ENCODE data around the gene MPDU1. TPM values are rescaled to one million over a fixed set of nuclear protein-coding genes. Genes with fewer than 3 reads are reported as not detected.
A peak's percentile ranks its signal among the peaks of the same experiment; 100 is the strongest.

MPDU1 gene
- total and polyA plus RNA-seq, 12 donors, result 65.9 to 267 (median 114) TPM

DNA sequence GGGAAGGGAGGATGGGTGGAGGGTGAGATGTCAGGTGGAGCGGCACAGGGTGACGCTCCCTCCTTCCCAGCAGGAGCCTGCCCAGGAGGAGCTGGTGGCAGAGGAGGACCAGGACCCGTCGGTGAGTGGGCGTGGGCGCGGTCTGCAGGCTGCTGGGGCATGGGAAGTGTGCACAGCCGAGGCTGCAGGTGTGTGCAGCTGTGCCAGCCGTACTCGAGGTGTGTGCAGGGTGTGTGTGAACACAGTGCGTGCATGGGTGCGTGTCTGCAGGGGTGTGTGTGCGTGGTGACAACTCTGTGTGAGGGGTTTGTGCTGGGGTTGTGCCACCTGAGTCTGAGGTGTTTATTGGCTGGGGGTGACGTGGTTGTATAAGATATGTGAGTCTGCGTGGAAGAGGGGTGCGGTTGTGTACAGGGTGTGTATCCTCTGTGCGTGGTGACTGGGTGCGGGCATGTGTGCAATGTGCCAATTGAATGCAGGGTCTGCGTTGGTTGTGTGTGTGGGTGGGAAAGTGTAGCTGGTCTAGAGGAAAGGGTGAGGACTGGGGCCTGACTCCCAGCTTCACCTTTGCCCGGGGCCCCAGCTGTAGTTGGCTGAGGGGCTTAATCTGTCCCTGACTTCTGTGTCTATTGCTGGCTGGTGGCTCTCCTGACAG lies 34.1 kb upstream of the MPDU1 start:
- peak in 1 of 7 donors; percentile 28 for DNase-seq
- Histone ChIP-seq H3K4me1 (replicated peaks in 1 of 2) (peaks cover 15 to 21% of the 10 kb centered on the region in 2 donors), H3K9me3 (replicated peaks in 1 of 3) (no peaks in the 10 kb centered on the region), H3K36me3 (replicated peaks in 1 of 2) (no peaks in the 10 kb centered on the region), H3K4me3 (peak overlapping the region; percentile 16 to 83 (median 73)), H3K27ac (peak overlapping the region; percentile 17 to 90 (median 81)), H3K27me3 (no peaks in the 10 kb centered on the region)
- TF ChIP-seq, protein P1, sequence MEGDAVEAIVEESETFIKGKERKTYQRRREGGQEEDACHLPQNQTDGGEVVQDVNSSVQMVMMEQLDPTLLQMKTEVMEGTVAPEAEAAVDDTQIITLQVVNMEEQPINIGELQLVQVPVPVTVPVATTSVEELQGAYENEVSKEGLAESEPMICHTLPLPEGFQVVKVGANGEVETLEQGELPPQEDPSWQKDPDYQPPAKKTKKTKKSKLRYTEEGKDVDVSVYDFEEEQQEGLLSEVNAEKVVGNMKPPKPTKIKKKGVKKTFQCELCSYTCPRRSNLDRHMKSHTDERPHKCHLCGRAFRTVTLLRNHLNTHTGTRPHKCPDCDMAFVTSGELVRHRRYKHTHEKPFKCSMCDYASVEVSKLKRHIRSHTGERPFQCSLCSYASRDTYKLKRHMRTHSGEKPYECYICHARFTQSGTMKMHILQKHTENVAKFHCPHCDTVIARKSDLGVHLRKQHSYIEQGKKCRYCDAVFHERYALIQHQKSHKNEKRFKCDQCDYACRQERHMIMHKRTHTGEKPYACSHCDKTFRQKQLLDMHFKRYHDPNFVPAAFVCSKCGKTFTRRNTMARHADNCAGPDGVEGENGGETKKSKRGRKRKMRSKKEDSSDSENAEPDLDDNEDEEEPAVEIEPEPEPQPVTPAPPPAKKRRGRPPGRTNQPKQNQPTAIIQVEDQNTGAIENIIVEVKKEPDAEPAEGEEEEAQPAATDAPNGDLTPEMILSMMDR (IDR thresholded peaks at IDR 0.05), result no peak
- intact Hi-C loops (cut with DNase I), result loop anchor here in 1 of 2 donors (10.0 kb wide), 1 partner anchor 195 kb away; the partner anchor contains the start of genes KCTD11 and TMEM95
- 41 to 69% (median 51%) methylated on average over 10 to 20 of the region's 20 CpGs for WGBS, 4 donors

- no peaks in the 10 kb centered on the region for H3K36me3 ChIP-seq (replicated peaks in 1 of 2)
- H3K27ac ChIP-seq, result peak overlapping the region in 2 of 5 donors; percentile 81 to 90
- H3K27me3 ChIP-seq, result no peaks in the 10 kb centered on the region
- intact Hi-C loops (cut with DNase I), result loop anchor here in 1 of 2 donors (10.0 kb wide), 1 partner anchor 196 kb away; the partner anchor contains the start of genes KCTD11 and TMEM95
- H3K9me3 ChIP-seq (replicated peaks in 1 of 3), result no peaks in the 10 kb centered on the region
- peaks cover 13 to 15% of the 10 kb centered on the region in 2 donors for H3K4me1 ChIP-seq (replicated peaks in 1 of 2)
- no peak for DNase-seq
- TF ChIP-seq, protein P1 (IDR thresholded peaks at IDR 0.05), result no peak
- H3K4me3 ChIP-seq, result no peak overlapping the region
- 33 to 69% (median 53%) methylated on average over 4 to 6 of the region's 6 CpGs for WGBS, 4 donors
Observed at GRCh38 chr17:7550344-7550743, 33.3 kb upstream of the MPDU1 start.

- Histone ChIP-seq H3K27me3 (no peaks in the 10 kb centered on the region), H3K27ac (no peak overlapping the region), H3K4me1 (replicated peaks in 1 of 2) (peaks cover 13 to 15% of the 10 kb centered on the region in 2 donors), H3K36me3 (replicated peaks in 1 of 2) (no peaks in the 10 kb centered on the region), H3K9me3 (replicated peaks in 1 of 3) (no peaks in the 10 kb centered on the region), H3K4me3 (no peak overlapping the region)
- DNase-seq, result no peak
- TF ChIP-seq, protein P1 (IDR thresholded peaks at IDR 0.05), result no peak
- TF ChIP-seq POLR2A (IDR thresholded peaks at IDR 0.05), result no peak
- intact Hi-C loops (cut with DNase I), result loop anchor here in 1 of 2 donors (10.0 kb wide), 1 partner anchor 197 kb away; the partner anchor contains the start of genes KCTD11 and TMEM95
- 85 to 95% (median 87%) methylated on average over 4 of the region's 4 CpGs for WGBS, 4 donors
Observed at GRCh38 chr17:7551396-7551795, 32.3 kb upstream of the MPDU1 start.

GRCh38 chr17:7552621-7553051 lies 31.0 kb upstream of the MPDU1 start:
- Histone ChIP-seq H3K4me3 (no peak overlapping the region), H3K36me3 (replicated peaks in 1 of 2) (no peaks in the 10 kb centered on the region), H3K4me1 (replicated peaks in 1 of 2) (peaks cover 18 to 20% of the 10 kb centered on the region in 2 donors), H3K27ac (peak overlapping the region in 2 of 5 donors; percentile 47 to 65), H3K27me3 (no peaks in the 10 kb centered on the region), H3K9me3 (replicated peaks in 1 of 3) (no peaks in the 10 kb centered on the region)
- DNase-seq, result no peak
- intact Hi-C loops (cut with DNase I), result loop anchor here in 1 of 2 donors (10.0 kb wide), 1 partner anchor 198 kb away; the partner anchor contains the start of genes KCTD11 and TMEM95
- 72 to 80% (median 75%) methylated on average over 6 of the region's 6 CpGs for WGBS, 4 donors
- TF ChIP-seq, protein P1 (IDR thresholded peaks at IDR 0.05), result no peak
- TF ChIP-seq POLR2A (IDR thresholded peaks at IDR 0.05), result no peak

Measured in adrenal gland (tissue), 12 donors.